GM04504 (cell line): Measurements from ENCODE around the gene KCNJ5.

Experiments
- DNase-seq: peaks from one replicate; pipeline ENCODE4 v3.0.0-alpha.2; 2012; ENCODE audit warnings: low read depth

KCNJ5 gene

DNA sequence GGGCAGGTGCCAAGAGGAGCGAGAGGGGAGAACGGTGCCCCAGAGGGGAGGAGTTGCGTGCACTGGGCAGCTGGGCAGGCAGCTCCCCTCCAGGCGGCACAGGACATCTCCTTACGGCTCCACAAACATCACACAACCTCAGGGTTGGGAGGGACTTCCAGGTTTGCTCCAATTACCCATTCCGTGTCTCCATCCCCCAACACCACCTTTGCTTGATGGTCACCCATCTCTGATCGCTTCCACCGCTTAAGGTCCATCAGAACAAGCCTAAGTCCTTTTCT, 66.0 kb downstream of the KCNJ5 start:
- no peak for DNase-seq

DNA sequence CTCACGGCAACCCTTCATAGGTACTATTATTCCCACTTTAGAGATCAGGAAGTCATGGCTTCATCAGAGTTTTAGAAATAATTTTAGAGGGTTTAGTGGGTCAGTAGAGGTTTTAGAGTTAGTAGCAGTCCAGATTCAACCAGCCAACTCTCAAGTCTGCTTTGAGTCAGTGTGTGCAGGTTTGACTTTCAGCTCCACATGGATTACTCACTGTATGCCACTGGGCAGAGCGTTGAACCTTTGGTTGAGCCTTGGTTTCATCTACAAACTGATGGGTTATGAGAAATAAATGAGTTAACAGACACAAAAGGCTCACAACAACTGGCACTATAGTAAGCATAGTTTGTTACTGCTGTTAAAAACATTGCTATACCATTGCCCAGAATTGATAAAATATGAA, 70.5 kb downstream of the KCNJ5 start:
- DNase-seq = no peak

DNA sequence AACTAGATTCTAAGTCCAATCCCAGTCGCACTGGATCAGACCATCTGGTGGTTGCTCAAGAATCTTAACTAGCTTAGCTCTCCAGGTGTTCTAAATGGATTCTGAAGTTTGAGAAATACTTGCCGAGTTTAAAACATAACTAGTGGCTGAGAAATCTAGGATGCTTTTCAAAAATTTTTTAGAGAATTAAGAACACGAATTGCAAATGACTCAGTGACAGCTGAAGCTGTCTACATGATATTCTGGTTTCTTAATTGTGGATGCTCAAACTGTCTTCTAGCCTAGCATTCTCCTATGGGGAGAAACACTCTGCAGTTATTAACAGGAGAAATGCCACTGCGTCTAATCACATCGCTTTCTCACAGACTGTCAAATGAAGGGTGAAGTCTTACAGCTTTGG, 71.7 kb downstream of the KCNJ5 start:
- DNase-seq = no peak

DNA sequence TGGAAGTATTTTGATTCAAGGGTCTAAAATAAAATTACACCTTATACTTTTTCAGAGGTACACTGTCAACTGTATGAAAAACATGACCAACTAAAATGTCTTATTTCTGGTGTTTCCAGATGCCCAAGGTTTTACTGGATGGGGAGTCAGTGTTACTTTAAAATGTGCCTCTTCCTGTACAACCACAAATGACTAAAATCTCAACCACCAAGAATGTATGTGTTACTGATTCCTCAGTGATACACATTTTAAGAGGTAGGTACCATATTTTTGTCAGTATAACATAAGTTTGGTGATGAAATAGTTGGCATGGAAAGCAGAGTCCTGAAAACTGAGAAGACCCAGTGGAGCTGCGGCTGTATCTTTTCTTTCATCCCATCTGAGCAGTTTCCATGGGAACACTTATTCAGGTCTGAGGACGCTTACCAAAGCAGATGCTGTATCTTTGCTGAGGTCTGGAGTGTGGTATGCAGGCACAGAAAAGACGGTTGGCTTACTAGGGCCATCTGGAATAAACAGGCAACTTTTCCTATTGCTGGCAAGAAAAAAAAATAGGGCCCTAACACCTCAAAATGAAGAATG, 72.7 kb downstream of the KCNJ5 start:
- no peak for DNase-seq

DNA sequence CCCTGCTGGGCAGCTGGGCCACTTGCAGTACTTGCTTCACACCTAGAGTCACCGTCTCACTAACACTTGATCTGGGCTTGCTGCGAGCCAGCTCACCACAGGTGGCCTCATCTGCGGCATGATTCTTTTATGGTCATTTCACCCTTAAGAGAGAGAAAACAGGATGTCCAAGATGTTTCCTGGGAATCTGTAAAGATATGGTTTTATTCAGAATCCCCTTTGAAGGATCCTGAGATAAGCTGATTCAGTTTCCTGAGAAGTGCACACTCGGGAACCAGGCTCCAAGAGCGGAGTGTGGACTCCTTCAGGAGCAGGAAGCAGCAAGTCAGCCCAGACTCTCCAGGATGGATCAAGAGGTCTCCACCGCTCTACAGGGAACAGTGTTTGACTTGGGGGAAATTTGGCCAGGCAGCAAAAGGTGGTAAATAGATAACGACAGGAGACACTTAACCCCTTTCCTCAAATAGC, 73.3 kb downstream of the KCNJ5 start:
- DNase-seq = no peak

DNA sequence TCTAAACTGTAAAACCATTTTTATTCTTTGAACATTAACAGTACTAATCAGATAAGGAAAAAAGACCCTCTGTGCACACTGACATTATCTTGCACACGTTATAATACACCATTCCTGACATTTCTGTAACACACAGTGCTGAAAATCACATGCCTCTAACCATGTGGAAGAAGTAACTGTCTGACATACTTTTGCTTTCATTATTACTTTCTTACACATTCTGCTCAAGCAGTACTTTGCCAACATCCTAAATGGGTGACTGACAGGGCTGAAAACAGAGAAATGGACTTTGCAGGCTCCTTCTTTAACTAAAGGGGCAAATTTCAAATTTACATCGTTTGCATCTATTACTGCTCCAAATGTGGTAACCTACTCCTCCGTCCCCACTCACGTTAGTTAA, 74.3 kb downstream of the KCNJ5 start:
- DNase-seq = no peak

DNA sequence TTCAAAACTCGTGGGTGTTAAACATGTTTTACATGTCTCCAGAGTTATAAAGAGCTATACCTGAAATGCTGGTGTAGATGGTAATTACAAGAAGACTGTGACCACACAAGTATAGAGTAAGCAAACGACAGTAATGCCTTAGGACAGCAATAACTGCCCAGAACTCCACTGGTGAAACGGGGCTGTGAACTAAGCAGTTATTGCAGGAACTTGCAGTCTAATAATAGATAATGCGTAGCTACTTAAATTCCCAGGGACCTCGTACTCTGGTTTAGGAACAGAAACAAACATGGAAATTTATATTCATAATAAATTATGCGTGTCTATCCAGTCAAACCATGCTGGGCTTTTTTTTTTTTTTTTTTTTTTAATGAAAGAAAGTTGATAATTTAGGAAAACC, 76.4 kb downstream of the KCNJ5 start:
- no peak for DNase-seq

DNA sequence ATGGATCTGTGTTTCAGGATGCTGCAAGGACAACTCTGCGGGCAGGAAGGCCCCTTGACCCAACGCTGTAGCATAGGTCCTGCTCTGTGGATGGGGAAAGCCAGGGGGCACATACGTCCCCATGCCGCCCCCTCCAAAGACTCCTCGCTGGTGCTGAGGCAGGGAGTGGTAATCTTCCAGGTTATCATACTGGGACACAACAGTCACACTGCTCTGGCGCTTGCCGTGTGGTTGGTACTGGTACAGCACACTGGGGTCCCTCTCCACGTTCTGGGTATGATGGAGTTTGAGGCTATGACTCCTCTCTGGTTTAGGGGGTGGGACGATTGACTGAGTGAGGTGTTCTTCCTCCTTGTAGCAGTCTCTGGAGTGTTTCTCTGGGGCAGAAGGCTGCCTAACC, 77.8 kb downstream of the KCNJ5 start:
- DNase-seq = no peak
